Activated T-helper 1 cell treated with anti-CD3 and anti-CD28 coated beads, Interleukin-12 subunit alpha, Interleukin-12 subunit beta, Interleukin-2, Interleukin-4 antibody, amounts not matched to agents 30 ng/mL and 10 ng/mL and 1 ng/mL, durations not matched to agents 14 hours and 24 hours and 36 hours (primary cell): ENCODE measurements around the gene FBXW4. TPM values are rescaled to one million over a fixed set of nuclear protein-coding genes. Genes with fewer than 3 reads are reported as not detected.
"Not testable (repeated sequence)": the region's sequence is repeated elsewhere in the genome, so short reads cannot be mapped to it uniquely, and the experiment has no call there.

Experiments used
- DNase-seq: peaks from one replicate; pipeline ENCODE4 v3.0.0; 2021; ENCODE audit warnings: low spot score
- H3K27ac Mint-ChIP-seq: one replicate; pipeline ENCODE4 v1.8.0; 2021; ENCODE audit warnings: mild to moderate bottlenecking, mixed read lengths
- H3K27me3 Mint-ChIP-seq: one replicate; pipeline ENCODE4 v1.8.0; 2022; ENCODE audit warnings: mild to moderate bottlenecking, moderate library complexity, mixed read lengths; ENCODE audit not compliant: insufficient read depth
- H3K36me3 Mint-ChIP-seq: one replicate; pipeline ENCODE4 v1.8.0; 2021; ENCODE audit warnings: low read depth, mixed read lengths
- H3K4me1 Mint-ChIP-seq: one replicate; pipeline ENCODE4 v1.8.0; 2021; ENCODE audit warnings: low read depth, mixed read lengths
- H3K4me3 Mint-ChIP-seq: one replicate; pipeline ENCODE4 v1.8.0; 2021; ENCODE audit warnings: mild to moderate bottlenecking, moderate library complexity, mixed read lengths
- H3K9me3 Mint-ChIP-seq: one replicate; pipeline ENCODE4 v1.8.0; 2021; ENCODE audit warnings: mixed read lengths
- intact Hi-C: fragments of 100-400 bp; cut with micrococcal nuclease; formaldehyde crosslinking; loops from one replicate; pipeline ENCODE4 v1.15.1; 2024
- total RNA-seq: library from RNA; stranded (reverse); gene quantifications from 2 replicates; pipeline ENCODE4 v1.2.3, GENCODE V29; 2022

FBXW4 gene
- total RNA-seq, 1 donor from 2014 or later: 29.2 TPM

DNA sequence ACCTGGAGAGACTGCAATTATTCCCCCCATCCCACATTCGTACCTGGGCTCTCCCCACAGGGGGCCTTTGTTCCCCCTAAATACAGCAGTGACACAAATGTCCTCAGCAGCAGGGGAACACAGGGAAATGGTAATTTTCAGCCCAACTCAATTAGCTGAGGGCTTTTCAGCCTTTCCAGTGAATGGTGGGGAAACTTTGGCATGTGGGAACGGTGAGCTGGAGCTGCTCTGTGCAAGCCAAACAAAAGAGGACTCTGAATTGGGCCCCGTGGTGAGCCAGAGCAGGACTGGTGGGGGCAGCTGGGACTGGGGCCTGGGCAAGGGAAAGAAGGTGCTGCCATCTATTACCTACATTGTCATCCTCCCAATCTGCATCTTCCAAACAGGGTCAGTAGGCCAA lies 51.0 kb downstream of the FBXW4 start:
- Mint-ChIP-seq H3K27me3 (no peaks in the 10 kb centered on the region), H3K4me3 (no peak overlapping the region), H3K36me3 (peaks cover 17% of the 10 kb centered on the region), H3K9me3 (no peaks in the 10 kb centered on the region), H3K4me1 (peaks cover 5% of the 10 kb centered on the region), H3K27ac (no peak overlapping the region)
- no peak for DNase-seq
- intact Hi-C loops: no loop called here

DNA sequence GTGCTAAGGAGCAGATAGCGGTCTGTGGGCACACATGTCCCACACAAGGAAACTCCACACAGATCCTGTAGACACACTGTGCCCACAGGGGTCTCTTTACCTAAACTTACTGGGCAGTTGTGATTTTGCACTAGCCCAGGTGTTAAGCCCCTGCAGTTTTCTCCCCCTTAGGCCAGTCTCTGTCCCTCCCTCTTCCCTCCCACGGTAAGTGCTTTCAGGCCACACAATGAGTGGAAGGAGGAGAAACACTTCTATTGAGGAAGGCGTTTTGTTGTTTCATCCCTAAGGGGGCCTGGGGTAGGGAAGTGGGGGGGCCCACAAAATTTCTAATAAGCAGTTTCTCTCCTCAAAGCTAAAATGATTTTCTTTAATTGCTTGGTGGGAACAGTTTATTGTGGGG lies 51.4 kb downstream of the FBXW4 start:
- Mint-ChIP-seq H3K27me3 (no peaks in the 10 kb centered on the region), H3K4me3 (no peak overlapping the region), H3K36me3 (peaks cover 14% of the 10 kb centered on the region), H3K9me3 (no peaks in the 10 kb centered on the region), H3K27ac (no peak overlapping the region), H3K4me1 (peaks cover 5% of the 10 kb centered on the region)
- intact Hi-C loops: no loop called here
- DNase-seq: no peak

- Mint-ChIP-seq H3K4me1 (peaks cover 5% of the 10 kb centered on the region), H3K9me3 (no peaks in the 10 kb centered on the region), H3K27ac (no peak overlapping the region), H3K27me3 (no peaks in the 10 kb centered on the region), H3K4me3 (no peak overlapping the region), H3K36me3 (peaks cover 26% of the 10 kb centered on the region)
- DNase-seq: no peak
- intact Hi-C loops: no loop called here
Measured at GRCh38 chr10:101639141-101639900, 55.6 kb downstream of the FBXW4 start.

DNA sequence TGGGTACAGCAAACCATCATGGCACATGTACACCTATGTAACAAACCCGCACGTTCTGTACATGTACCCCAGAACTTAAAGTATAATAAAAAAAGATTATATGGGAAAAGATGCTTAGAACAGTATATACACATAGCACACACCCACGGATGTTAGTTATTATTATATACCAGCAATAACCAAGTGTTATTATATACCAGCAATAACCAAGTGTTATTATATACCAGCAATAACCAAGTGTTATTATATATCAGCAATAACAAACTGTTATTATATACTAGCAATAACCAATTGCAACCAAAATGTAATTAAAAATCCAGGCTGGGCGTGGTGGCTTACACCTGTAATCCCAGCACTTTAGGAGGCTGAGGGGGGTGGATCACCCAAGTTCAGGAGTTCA lies 61.5 kb downstream of the FBXW4 start:
- H3K36me3 Mint-ChIP-seq: peaks cover 16% of the 10 kb centered on the region
- H3K27me3 Mint-ChIP-seq, H3K4me3 Mint-ChIP-seq, H3K27ac Mint-ChIP-seq, intact Hi-C loops, H3K4me1 Mint-ChIP-seq, DNase-seq, H3K9me3 Mint-ChIP-seq: not testable (repeated sequence)

- intact Hi-C loops: no loop called here
- no peak for DNase-seq
- Mint-ChIP-seq H3K9me3 (no peaks in the 10 kb centered on the region), H3K27ac (no peak overlapping the region), H3K4me3 (no peak overlapping the region), H3K4me1 (no peaks in the 10 kb centered on the region), H3K27me3 (no peaks in the 10 kb centered on the region), H3K36me3 (peaks cover 15% of the 10 kb centered on the region)
Measured at GRCh38 chr10:101631821-101632475, 63.0 kb downstream of the FBXW4 start.

- no peaks in the 10 kb centered on the region for H3K4me1 Mint-ChIP-seq
- intact Hi-C loops: no loop called here
- no peak overlapping the region for H3K27ac Mint-ChIP-seq
- peaks cover 13% of the 10 kb centered on the region for H3K36me3 Mint-ChIP-seq
- no peaks in the 10 kb centered on the region for H3K27me3 Mint-ChIP-seq
- H3K4me3 Mint-ChIP-seq: no peak overlapping the region
- H3K9me3 Mint-ChIP-seq: no peaks in the 10 kb centered on the region
- DNase-seq: no peak
Measured at GRCh38 chr10:101630633-101630920, 64.4 kb downstream of the FBXW4 start.

DNA sequence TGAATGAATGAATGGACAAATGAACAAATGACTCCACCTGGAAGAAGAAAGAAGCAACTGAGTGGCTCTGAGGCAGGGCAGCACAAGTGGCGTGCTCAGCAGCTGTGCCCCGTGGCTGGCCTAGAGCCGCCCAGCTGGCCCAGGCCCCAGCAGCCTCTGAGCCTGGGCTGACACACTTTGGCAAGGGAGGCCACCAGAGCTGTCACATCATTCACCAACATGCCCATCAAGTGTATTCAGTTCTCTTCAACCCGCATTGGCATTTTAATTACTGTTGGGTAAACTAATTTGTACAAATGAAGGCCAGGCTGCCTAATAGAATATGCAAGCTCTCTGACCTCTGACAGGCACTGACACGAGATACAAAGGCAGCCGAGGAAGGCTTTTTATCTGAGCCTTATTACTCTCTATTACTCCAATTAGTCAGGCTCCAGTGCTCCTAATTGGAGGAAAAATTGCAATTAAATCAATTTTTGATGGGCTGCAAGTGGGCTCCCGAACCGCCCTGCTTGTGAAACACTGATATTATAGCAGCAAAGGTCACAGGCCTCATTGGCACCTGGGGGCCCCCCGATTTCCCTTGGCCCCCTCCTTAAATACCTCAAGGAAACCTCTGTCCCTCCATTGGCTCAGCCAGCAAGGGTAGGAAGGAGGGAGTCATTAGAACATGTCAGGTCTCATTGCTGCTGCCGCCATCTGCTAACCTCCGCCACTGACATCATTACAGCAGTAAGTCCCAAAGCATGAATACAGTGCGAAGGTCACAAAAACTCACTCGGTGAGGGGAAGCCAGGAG lies 64.9 kb downstream of the FBXW4 start:
- Mint-ChIP-seq H3K9me3 (no peaks in the 10 kb centered on the region), H3K27me3 (no peaks in the 10 kb centered on the region), H3K4me3 (no peak overlapping the region), H3K36me3 (peaks cover 10% of the 10 kb centered on the region), H3K4me1 (no peaks in the 10 kb centered on the region), H3K27ac (no peak overlapping the region)
- intact Hi-C loops: no loop called here
- no peak for DNase-seq

DNA sequence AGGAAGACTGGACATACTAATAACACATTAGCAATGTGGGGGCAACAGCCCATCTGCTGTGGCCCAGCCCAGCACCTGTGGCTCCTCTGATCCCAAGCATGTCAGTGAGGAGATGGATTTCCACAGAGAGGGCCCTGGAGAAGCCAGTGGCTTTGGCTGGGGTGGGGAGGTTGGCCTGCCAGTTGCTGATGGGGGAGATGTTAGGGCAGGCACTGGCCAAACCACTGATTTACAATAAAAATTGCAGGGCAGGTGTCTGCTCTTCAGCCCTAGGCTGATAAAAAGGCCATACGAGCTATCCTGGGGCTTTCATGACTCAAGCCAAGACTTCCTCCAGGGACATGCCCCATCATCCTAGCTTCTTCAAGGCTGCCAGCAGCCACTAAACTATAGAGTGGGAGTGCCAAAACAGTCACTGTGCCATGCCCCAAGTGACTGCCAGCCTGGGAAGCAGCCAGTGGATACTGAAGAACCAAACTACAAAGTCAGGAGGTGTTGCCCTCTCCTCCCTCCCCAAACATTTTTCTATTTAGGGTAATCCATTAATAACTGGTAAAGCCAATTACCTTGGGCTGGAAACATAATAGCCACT lies 69.1 kb downstream of the FBXW4 start:
- Mint-ChIP-seq H3K27me3 (no peaks in the 10 kb centered on the region), H3K4me3 (no peak overlapping the region), H3K36me3 (peaks cover 11% of the 10 kb centered on the region), H3K27ac (no peak overlapping the region), H3K9me3 (no peaks in the 10 kb centered on the region), H3K4me1 (no peaks in the 10 kb centered on the region)
- DNase-seq: no peak
- intact Hi-C loops: no loop called here

- Mint-ChIP-seq H3K27me3 (no peaks in the 10 kb centered on the region), H3K4me1 (no peaks in the 10 kb centered on the region), H3K9me3 (no peaks in the 10 kb centered on the region), H3K36me3 (peaks cover 11% of the 10 kb centered on the region), H3K4me3 (no peak overlapping the region), H3K27ac (no peak overlapping the region)
- intact Hi-C loops: no loop called here
- no peak for DNase-seq
Measured at GRCh38 chr10:101624526-101625102, 70.4 kb downstream of the FBXW4 start.

- H3K27ac Mint-ChIP-seq: no peak overlapping the region
- no peaks in the 10 kb centered on the region for H3K27me3 Mint-ChIP-seq
- H3K4me3 Mint-ChIP-seq: no peak overlapping the region
Measured at GRCh38 chr10:101623528-101623927, 71.4 kb downstream of the FBXW4 start.

DNA sequence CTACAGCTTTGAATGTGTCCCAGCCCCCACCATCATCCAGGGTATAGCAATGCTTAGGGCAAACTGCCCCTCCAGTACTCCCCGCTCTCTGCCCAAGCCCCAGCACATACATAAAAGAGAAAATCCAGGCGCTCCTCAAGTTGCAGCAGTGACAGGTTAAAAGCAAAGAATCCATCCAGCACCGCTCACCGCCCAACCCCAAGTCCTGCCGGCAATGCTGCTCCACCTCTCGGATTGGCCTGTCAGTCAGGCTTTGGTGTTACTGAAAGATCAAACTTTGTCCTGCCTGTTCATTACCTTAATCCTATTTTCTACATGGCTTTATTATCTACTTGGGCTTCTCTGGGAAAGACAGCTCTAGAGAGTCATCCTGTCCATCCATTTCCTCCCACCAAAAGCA lies 75.0 kb downstream of the FBXW4 start:
- Mint-ChIP-seq H3K27ac (no peak overlapping the region), H3K4me1 (no peaks in the 10 kb centered on the region), H3K9me3 (no peaks in the 10 kb centered on the region), H3K36me3 (peaks cover 14% of the 10 kb centered on the region), H3K27me3 (no peaks in the 10 kb centered on the region), H3K4me3 (no peak overlapping the region)
- intact Hi-C loops: no loop called here
- no peak for DNase-seq

More at GRCh38 chr10:101623528-101623927, 71.4 kb downstream of the FBXW4 start:
- no peak for DNase-seq
- intact Hi-C loops: no loop called here
- no peaks in the 10 kb centered on the region for H3K9me3 Mint-ChIP-seq
- H3K36me3 Mint-ChIP-seq: peaks cover 11% of the 10 kb centered on the region
- no peaks in the 10 kb centered on the region for H3K4me1 Mint-ChIP-seq

DNA sequence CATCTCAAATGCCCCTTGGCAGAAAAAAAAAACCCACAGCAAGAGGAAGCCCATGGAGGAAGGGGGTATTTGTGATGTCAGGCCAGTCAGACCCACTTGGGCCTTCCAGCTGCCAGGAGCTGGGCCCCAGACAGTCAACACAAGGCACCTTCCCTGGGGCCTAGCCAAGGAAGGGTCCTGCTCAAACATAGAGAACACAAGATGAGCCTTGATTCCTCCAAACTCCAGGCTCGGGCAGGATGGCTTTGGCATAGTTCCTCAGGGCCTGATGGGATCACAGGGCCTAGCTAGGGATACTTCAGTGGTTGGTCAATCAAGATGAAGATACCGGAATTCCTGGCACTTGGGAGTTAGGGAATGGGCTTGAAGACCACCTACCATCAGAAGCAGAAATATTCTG lies 76.1 kb downstream of the FBXW4 start:
- Mint-ChIP-seq H3K27me3 (no peaks in the 10 kb centered on the region), H3K4me3 (no peak overlapping the region), H3K36me3 (peaks cover 14% of the 10 kb centered on the region), H3K27ac (no peak overlapping the region), H3K9me3 (no peaks in the 10 kb centered on the region), H3K4me1 (no peaks in the 10 kb centered on the region)
- intact Hi-C loops: no loop called here
- no peak for DNase-seq
